Activated CD4-positive, alpha-beta T cell treated with anti-CD3 and anti-CD28 coated beads for 1 hour (primary cell): ENCODE results near the gene PPIAL4G.
A peak's percentile ranks its signal among the peaks of the same experiment; 100 is the strongest.
"Not testable (repeated sequence)": the region's sequence is repeated elsewhere in the genome, so short reads cannot be mapped to it uniquely, and the experiment has no call there.

ENCODE experiments used
- DNase-seq: peaks from one replicate; pipeline ENCODE4 v3.0.0-alpha.2; 2020

The PPIAL4G gene

GRCh38 chr1:148483029-148483428 lies at the start of gene PPIAL4G:
Gene PPIAL4G (minus strand): TSS chr1:148483302. CDS start chr1:148483252, 50 bp downstream.
- not testable (repeated sequence) for DNase-seq

DNA sequence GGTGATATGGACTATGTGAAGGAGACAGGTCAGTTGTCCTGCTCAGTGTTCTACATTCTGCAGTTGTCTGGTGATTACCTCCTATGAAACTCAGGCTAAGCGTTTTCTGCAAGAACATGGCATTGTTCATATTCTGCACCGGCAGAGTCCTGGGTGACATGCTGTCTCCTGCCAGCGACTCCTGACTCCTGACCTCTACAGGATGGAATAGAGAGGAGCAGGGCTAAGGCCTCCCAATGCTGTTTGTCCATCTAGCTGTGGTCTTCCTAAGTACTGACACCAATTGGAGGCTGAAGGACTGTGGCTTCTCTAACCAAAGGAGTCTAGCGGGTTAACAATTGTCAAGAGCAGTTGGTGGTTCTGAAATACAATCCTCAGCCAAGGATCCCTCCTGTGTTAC lies 49.1 kb upstream of the PPIAL4G start:
- DNase-seq: not testable (repeated sequence)

GRCh38 chr1:148529101-148529567 lies 46.0 kb upstream of the PPIAL4G start:
- peak; percentile 44 for DNase-seq

DNA sequence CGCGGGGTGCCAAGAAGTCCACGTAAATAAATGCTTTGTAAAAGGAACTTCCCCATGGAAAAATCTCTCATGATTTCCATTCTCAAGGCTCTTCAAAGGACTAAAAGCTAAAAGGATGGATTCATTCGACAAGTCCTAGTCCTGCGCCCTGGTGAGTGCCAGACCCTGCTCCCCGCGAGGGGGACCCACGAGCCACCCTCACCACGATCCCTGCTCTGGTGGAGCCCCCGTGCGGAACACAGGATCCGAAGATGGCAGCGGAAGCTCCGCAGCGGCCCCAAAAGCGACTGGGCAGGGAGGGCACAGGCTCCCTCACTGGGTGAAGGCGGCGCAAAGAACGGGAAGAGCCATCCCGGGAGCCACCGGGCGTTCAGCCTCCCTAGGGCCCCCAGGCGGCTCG lies 45.5 kb upstream of the PPIAL4G start:
- not testable (repeated sequence) for DNase-seq

DNA sequence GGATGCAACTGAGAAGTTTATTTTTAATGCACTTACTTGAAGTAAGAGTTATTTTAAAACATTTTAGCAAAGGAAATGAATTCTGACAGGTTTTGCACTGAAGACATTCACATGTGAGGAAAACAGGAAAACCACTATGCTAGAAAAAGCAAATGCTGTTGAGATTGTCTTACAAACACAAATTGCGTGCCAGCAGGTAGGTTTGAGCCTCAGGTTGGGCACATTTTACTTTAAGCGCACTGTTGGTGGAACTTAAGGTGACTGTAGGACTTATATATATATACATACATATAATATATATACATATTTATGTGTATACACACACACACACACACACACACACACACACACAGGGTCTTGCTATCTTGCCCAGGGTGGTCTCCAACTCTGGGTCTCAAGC lies 43.5 kb upstream of the PPIAL4G start:
- DNase-seq: not testable (repeated sequence)

DNA sequence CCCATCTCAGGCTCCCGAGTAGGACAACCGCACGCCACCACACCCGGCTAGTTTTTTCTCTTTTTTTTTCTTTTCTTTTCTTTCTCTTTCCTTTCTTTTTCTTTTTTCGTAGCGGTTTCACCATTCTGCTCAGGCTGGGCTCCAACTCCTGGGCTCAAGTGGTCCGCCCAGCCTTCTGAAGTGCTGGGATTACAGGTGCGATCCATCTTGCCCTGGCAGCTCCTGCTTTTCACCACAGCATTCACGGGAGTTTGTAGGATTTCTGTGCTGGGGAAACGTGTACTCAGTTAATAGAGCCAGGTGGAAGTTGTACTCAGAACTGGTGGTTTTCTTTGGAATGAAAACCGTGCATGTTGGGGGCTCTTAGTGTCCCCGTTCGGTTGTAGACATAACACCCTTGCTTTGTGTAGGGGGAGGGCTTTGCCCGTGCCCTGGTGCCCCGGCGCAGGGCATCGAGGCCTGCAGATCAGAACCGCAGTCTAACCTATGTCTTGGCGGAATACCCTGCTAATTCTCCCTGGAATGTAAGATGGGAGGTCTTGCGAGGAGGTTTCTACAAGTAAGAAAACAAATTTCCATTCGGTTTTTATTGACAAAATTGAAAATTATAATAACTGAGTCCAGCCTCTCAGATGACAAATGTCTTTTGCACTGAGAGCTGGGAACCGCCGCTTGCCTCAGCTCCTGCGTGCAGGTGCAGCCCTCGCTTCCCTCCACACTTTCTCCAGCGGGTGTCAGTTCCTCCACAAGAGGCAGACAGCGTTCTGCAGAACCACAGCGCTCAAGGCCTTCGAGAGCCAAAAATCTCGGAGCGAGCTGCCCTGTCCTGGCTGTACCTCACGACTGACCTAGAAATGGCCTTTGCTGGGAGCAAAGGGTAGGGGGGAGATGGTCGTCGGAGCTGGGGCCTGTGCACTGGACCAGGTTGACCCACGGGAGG lies 40.4 kb upstream of the PPIAL4G start:
- DNase-seq: not testable (repeated sequence)

GRCh38 chr1:148522561-148523204 lies 39.6 kb upstream of the PPIAL4G start:
- DNase-seq: peak; percentile 79

- peak; percentile 77 for DNase-seq
Measured at GRCh38 chr1:148522072-148522471, 39.0 kb upstream of the PPIAL4G start.

GRCh38 chr1:148514310-148514709 lies 31.2 kb upstream of the PPIAL4G start:
- not testable (repeated sequence) for DNase-seq

- DNase-seq: not testable (repeated sequence)
Measured at GRCh38 chr1:148512571-148513184, 29.6 kb upstream of the PPIAL4G start.

GRCh38 chr1:148493933-148494332 lies 10.8 kb upstream of the PPIAL4G start:
- not testable (repeated sequence) for DNase-seq

DNA sequence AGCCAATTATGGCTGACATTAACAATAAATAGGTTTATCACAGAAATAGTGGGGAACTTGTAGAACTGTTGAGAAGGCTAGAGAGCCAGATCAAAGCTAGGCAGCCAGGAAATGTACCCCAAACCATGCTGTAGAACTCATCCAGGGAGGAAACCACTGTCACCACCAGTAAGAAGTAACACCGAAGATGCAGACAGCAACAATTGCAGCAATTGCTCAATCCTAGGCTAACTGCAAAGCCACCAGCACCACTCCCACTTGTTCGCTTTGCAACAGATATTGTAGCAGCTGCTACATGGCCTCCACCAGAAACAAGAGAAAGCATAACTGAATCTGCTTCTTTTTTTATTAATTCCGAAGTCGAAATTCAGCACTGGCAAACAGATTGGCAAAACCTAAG lies 2.0 kb downstream of the PPIAL4G start:
- not testable (repeated sequence) for DNase-seq

- DNase-seq: not testable (repeated sequence)
Measured at GRCh38 chr1:148459694-148460093, 23.4 kb downstream of the PPIAL4G start.

- DNase-seq: peak; percentile 37
Measured at GRCh38 chr1:148458901-148459581, 24.1 kb downstream of the PPIAL4G start.

DNA sequence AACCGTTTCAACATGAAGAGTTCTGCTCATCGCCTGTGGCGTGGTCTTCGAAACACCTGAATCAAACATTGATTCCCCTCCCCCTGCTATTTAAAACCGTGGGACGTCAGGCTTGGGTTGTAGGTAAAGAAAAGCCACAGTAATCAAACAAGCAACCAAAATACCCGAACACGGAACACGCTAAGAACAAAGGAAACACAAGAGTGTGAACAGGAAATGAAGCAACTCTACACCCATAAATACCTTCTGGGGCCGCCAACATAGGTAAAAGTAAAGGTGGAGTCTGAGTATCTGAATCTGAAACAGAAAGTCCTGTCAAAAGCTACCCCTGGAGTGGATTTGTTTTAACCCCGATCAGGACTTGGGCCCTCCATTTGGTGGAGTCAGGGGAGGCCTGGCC lies 24.7 kb downstream of the PPIAL4G start:
- peak; percentile 34 for DNase-seq

GRCh38 chr1:148452845-148453244 lies 30.3 kb downstream of the PPIAL4G start:
- not testable (repeated sequence) for DNase-seq

DNA sequence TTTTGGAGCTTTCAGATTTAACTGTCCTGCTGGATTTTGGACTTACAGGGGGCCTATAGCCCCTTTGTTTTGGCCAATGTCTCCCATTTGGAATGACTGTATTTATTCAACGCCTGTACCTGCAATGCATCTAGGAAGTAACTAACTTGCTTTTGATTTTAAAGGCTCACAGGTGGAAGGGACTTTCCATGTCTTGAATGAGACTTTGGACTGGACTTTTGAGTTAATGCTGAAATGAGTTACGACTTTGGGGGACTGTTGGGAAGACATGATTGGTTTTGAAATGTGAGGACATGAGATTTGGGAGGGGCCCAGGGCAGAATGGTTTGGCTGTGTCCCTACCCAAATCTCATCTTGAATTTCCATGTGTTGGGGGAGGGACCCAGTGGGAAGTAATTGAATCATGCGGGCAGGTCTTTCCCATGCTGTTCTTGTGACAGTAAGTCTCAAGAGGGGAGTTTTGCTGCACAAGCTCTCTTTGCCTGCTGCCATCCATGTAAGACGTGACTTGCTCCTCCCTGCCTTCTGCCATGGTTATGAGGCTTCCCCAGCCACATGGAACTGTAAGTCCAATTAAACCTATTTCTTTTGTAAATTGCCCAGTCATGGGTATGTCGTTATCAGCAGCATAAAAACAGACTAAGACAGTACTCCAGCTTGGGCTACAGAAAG lies 43.3 kb downstream of the PPIAL4G start:
- not testable (repeated sequence) for DNase-seq

DNA sequence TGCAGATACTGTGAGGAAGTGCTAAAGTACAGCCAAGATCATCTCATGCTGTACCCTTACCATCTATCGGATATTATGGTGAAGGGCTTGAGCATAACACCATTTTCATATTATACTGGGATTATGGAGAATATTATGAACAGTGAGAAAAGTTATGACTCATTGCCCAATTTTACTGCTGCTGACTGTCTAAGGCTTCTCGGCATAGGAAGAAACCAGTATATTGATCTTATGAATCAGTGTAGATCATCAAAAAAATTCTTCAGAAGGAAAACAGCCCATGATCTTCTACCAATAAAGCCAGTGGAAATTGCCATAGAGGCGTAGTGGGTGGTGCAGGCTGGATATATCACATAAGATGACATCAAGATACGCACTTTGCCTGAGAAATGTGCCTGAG lies 47.7 kb downstream of the PPIAL4G start:
- DNase-seq: no peak

DNA sequence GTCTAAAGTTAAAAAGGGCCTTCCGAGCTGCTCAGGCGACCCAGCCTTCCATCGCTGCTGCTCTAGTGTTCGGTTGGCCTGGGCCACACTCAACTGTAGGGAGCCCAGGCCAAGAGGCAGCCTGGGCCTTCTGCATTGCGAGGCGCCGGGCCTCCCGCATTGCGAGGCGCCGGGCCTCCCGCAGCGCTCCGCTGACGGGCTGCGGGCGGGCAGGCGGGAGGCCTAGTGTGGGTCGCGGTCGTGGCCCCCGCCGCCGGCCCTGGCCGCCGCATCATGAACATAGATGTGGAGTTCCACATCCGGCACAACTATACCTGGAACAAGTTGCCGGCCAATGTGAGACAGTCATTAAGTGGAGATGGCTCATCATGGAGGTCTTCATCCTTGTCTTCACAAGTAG lies 48.3 kb downstream of the PPIAL4G start:
- no peak for DNase-seq

DNA sequence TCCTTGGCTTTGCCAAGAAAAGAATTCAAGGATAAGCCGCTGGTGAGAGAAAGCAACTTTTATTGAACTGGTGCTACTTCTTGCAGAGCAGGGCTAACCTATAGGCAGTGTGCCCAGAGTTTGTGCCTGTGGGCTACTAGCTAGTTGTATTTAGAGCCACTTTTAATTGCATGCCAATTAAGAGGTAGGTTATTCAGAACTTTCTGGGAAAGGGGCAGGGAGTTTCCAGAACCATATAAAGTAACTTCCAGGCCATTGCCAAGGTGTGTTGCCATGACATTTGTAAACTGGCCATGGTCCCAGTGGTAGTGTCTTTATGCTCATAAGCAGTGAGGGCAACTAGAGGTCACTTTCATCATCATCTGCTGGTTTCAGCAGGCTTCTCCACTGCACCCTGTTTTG lies 50.2 kb downstream of the PPIAL4G start:
- not testable (repeated sequence) for DNase-seq
